Skeletal muscle cell (primary cell): ENCODE measurements around the gene RERG.
"Not testable (repeated sequence)": the region's sequence is repeated elsewhere in the genome, so short reads cannot be mapped to it uniquely, and the experiment has no call there.

Source experiments
- DNase-seq: peaks from one replicate; pipeline ENCODE4 v3.0.0-alpha.2; 2010; ENCODE audit warnings: low read depth
- H3K4me3 ChIP-seq: 2 replicates; pipeline ENCODE4 v1.5.1; 2011; ENCODE audit warnings: low read depth, mild to moderate bottlenecking, control low read depth, low read length, moderate library complexity

Gene RERG

DNA sequence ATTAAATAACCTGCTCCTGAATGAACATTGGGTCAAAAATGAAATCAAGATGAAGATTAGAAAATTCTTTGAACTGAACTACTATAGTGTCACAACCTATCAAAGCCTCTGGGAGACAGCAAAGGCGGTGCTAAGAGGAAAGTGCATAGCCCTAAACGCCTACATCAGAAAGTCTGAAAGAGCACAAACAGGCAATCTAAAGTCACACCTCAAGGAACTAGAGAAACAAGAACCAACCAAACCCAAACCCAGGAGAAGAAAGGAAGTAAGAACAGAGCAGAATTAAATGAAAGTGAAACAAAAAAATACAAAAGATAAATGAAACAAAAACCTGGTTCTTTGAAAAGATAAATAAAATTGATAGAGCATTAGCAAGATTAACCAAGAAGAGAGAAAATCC, 143.5 kb downstream of the RERG start:
- H3K4me3 ChIP-seq, DNase-seq: not testable (repeated sequence)

- no peak for DNase-seq
- H3K4me3 ChIP-seq: no peak overlapping the region
Observed at GRCh38 chr12:15074351-15074750, 146.9 kb downstream of the RERG start.

GRCh38 chr12:15059123-15059522, 162.1 kb downstream of the RERG start:
- H3K4me3 ChIP-seq: no peak overlapping the region
- DNase-seq: no peak
